Endothelial cell (in vitro differentiated cells): ENCODE results near the gene CHIT1. TPM values are rescaled to one million over a fixed set of nuclear protein-coding genes. Genes with fewer than 3 reads are reported as not detected.

ENCODE experiments used
- DNase-seq: peaks from one replicate; pipeline ENCODE4 v3.0.0; 2021; ENCODE audit warnings: low spot score
- H3K27ac Mint-ChIP-seq: one replicate; pipeline ENCODE4 v1.8.0; 2021; ENCODE audit warnings: mixed read lengths, inconsistent platforms; ENCODE audit not compliant: unreplicated experiment
- H3K27me3 Mint-ChIP-seq: one replicate; pipeline ENCODE4 v1.8.0; 2021; ENCODE audit warnings: mild to moderate bottlenecking, moderate library complexity, mixed read lengths, inconsistent platforms; ENCODE audit not compliant: unreplicated experiment
- H3K36me3 Mint-ChIP-seq: one replicate; pipeline ENCODE4 v1.8.0; 2021; ENCODE audit warnings: mild to moderate bottlenecking, low read depth, mixed read lengths, inconsistent platforms; ENCODE audit not compliant: unreplicated experiment
- H3K4me1 Mint-ChIP-seq: one replicate; pipeline ENCODE4 v1.8.0; 2021; ENCODE audit warnings: mild to moderate bottlenecking, mixed read lengths, inconsistent platforms; ENCODE audit not compliant: unreplicated experiment
- H3K4me3 Mint-ChIP-seq: one replicate; pipeline ENCODE4 v1.8.0; 2021; ENCODE audit warnings: mild to moderate bottlenecking, mixed read lengths, inconsistent platforms; ENCODE audit not compliant: unreplicated experiment
- H3K9me3 Mint-ChIP-seq: one replicate; pipeline ENCODE4 v1.8.0; 2021; ENCODE audit warnings: mixed read lengths, inconsistent platforms; ENCODE audit not compliant: unreplicated experiment
- CTCF ChIP-seq: fragments of 200-600 bp; sonication (generic); IDR thresholded peaks from one replicate; pipeline ENCODE4 v1.5.0; 2021; ENCODE audit warnings: antibody characterized with exemption; ENCODE audit not compliant: unreplicated experiment
- total RNA-seq: library from RNA; stranded (reverse); fragmentation: NEBNext Ultra II Directional; extraction: Animal tissue kit (Norgen Biotek cat#: 25700); gene quantifications from one replicate; pipeline ENCODE4 v1.2.1, GENCODE V29; 2021; ENCODE audit not compliant: unreplicated experiment

CHIT1 gene
- total RNA-seq, 1 donor from 2014 or later, result not detected

DNA sequence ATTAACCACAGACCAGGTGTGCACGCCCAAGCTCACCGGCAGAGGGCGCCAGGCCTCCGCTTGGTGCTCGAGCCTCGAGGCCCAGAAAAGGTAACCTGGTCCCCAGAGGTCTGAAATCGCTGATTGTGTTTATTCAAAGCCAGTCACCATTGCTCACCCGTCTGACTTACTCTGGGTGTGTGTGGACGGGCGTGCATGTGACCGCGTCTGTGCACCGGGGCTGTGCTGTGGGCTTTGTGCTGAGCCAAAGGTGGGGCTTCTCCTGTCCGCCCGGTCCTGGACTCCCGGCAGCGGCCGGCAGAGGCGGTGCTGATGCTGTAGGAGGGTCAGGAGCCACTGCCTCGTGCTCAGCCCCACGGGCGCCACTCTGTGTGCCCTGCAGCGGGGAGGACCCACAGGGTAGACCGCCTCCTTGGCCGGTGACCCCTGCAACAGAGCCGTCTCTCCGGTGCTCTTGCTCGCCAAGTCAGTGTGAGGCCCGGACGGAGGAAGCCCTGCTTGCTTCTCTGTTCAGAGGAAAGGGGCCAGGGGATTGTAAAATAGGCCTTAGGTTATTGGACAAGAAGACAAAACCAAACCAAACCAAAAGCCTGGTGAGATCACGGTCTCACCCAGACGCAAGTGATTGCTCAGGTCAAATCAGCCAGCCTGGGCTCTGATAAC, 43.9 kb upstream of the CHIT1 start:
- peak; percentile 99 for TF ChIP-seq CTCF
- Mint-ChIP-seq H3K9me3 (no peaks in the 10 kb centered on the region), H3K27me3 (peaks cover 8% of the 10 kb centered on the region), H3K4me1 (peaks cover 7% of the 10 kb centered on the region), H3K4me3 (no peak overlapping the region), H3K36me3 (no peaks in the 10 kb centered on the region), H3K27ac (no peak overlapping the region)
- peak; percentile 88 for DNase-seq

GRCh38 chr1:203272633-203273205, 43.2 kb upstream of the CHIT1 start:
- peaks cover 3% of the 10 kb centered on the region for H3K4me1 Mint-ChIP-seq
- no peak overlapping the region for H3K4me3 Mint-ChIP-seq
- H3K9me3 Mint-ChIP-seq, result no peaks in the 10 kb centered on the region
- no peak overlapping the region for H3K27ac Mint-ChIP-seq
- peaks cover 8% of the 10 kb centered on the region for H3K27me3 Mint-ChIP-seq
- no peaks in the 10 kb centered on the region for H3K36me3 Mint-ChIP-seq
- no peak for DNase-seq
- no peak for TF ChIP-seq CTCF

DNA sequence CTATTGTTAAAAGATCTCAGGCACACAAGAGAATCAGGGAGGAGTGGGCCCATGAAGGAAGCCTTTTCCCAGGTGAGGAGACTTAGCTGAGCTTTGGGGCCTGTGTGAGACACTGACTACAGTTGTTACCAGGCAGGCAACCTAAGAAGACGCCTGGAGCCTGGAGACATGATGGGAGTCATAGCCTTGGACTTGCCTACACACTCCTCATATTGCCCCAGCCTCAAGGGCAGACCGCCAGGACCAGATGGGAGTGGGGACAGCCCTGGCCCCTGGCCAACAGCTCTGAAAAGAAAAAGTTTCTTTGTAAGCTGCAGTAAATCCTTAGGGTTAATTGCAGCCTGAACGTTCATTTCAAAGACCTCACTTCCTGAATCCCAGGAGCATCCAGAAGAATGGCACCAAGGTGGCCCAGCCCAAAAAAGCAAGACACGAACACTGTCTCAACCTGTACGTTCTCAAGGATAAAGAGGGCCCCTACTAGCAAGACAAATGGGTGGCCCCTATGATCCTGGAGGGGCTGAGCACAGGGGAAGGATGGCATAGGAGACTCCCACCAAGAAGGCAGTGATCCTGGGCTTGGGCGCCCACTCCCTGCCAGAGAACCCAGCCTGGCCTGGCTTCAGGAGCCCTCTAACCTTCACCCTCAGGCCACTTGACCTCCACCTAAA, 42.6 kb upstream of the CHIT1 start:
- TF ChIP-seq CTCF, result no peak
- no peak overlapping the region for H3K27ac Mint-ChIP-seq
- no peak for DNase-seq
- no peaks in the 10 kb centered on the region for H3K9me3 Mint-ChIP-seq
- H3K4me3 Mint-ChIP-seq, result no peak overlapping the region
- H3K36me3 Mint-ChIP-seq, result no peaks in the 10 kb centered on the region
- H3K4me1 Mint-ChIP-seq, result peaks cover 3% of the 10 kb centered on the region
- peaks cover 7% of the 10 kb centered on the region for H3K27me3 Mint-ChIP-seq

GRCh38 chr1:203271018-203271743, 41.7 kb upstream of the CHIT1 start:
- Mint-ChIP-seq H3K27ac (no peak overlapping the region), H3K4me3 (no peak overlapping the region), H3K36me3 (no peaks in the 10 kb centered on the region), H3K27me3 (peaks cover 7% of the 10 kb centered on the region), H3K4me1 (peaks cover 3% of the 10 kb centered on the region), H3K9me3 (no peaks in the 10 kb centered on the region)
- TF ChIP-seq CTCF, result no peak
- DNase-seq, result no peak
